ENCODE data around the gene CTNNBIP1. TPM values are rescaled to one million over a fixed set of nuclear protein-coding genes. Genes with fewer than 3 reads are reported as not detected.

Gene CTNNBIP1
- total and polyA plus RNA-seq, 2 experiments from 2014 or later: 80.1 to 122 TPM

GRCh38 chr1:9860887-9861286 is 49.2 kb downstream of the CTNNBIP1 start:
- TF ChIP-seq, protein P1, sequence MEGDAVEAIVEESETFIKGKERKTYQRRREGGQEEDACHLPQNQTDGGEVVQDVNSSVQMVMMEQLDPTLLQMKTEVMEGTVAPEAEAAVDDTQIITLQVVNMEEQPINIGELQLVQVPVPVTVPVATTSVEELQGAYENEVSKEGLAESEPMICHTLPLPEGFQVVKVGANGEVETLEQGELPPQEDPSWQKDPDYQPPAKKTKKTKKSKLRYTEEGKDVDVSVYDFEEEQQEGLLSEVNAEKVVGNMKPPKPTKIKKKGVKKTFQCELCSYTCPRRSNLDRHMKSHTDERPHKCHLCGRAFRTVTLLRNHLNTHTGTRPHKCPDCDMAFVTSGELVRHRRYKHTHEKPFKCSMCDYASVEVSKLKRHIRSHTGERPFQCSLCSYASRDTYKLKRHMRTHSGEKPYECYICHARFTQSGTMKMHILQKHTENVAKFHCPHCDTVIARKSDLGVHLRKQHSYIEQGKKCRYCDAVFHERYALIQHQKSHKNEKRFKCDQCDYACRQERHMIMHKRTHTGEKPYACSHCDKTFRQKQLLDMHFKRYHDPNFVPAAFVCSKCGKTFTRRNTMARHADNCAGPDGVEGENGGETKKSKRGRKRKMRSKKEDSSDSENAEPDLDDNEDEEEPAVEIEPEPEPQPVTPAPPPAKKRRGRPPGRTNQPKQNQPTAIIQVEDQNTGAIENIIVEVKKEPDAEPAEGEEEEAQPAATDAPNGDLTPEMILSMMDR (IDR thresholded peaks at IDR 0.05; ENCODE audit: low read depth, low read length): no peak
- no peak for DNase-seq (ENCODE audit: low read depth in 1 of 2, low spot score in 1 of 2)
- no peaks in the 10 kb centered on the region for H3K9me3 ChIP-seq (ENCODE audit: low read depth)

DNA sequence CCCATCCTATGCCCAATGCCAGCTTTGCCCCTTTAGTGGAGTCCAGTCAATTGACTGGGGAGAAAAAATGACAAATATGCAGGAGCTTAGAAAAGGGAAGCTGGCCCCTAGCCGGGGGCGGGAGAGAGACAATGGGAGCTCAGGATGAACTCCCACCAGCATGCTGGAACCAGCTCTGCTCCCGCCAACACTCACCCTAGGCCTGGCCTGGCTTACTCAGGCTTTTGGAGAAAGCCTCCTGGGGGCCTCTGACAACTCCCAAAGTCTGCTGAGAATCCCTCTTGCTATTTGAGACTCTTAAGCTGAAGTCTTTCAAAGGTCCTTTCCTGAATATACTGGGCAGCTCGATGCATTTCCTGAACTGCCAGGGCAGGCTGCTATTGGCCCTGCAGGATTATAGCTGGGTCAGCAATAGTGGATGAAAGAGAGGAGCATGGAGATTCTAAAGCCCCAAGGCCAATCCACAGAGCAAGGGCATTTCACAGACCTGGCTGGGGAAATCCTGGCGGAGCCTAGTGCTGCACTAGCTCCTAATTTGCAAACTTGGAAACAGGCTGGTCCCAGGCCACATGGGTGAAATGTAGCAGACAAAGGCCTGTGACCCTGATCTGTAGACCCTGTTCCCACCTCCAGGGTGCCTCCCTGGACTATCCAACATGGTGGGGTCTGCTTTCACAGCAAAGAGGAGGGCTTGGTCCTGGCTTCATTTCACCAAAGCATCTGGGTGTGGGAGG is 50.6 kb downstream of the CTNNBIP1 start:
- H3K9me3 ChIP-seq (ENCODE audit: low read depth): no peaks in the 10 kb centered on the region
- H3K36me3 ChIP-seq: no peaks in the 10 kb centered on the region
- H3K27me3 ChIP-seq: no peaks in the 10 kb centered on the region
- DNase-seq (ENCODE audit: low read depth in 1 of 2, low spot score in 1 of 2): peak in 1 of 2 donors; percentile 26
- H3K27ac ChIP-seq: no peak overlapping the region
- TF ChIP-seq, protein P1 (IDR thresholded peaks at IDR 0.05; ENCODE audit: low read depth, low read length): no peak
- no peaks in the 10 kb centered on the region for H3K4me1 ChIP-seq (ENCODE audit: low read depth)
- no peak overlapping the region for H3K4me3 ChIP-seq

More at GRCh38 chr1:9860887-9861286, 49.2 kb downstream of the CTNNBIP1 start:
- H3K4me1 ChIP-seq (ENCODE audit: low read depth): no peaks in the 10 kb centered on the region
- no peak overlapping the region for H3K27ac ChIP-seq
- H3K36me3 ChIP-seq: no peaks in the 10 kb centered on the region
- no peaks in the 10 kb centered on the region for H3K27me3 ChIP-seq
- no peak overlapping the region for H3K4me3 ChIP-seq

DNA sequence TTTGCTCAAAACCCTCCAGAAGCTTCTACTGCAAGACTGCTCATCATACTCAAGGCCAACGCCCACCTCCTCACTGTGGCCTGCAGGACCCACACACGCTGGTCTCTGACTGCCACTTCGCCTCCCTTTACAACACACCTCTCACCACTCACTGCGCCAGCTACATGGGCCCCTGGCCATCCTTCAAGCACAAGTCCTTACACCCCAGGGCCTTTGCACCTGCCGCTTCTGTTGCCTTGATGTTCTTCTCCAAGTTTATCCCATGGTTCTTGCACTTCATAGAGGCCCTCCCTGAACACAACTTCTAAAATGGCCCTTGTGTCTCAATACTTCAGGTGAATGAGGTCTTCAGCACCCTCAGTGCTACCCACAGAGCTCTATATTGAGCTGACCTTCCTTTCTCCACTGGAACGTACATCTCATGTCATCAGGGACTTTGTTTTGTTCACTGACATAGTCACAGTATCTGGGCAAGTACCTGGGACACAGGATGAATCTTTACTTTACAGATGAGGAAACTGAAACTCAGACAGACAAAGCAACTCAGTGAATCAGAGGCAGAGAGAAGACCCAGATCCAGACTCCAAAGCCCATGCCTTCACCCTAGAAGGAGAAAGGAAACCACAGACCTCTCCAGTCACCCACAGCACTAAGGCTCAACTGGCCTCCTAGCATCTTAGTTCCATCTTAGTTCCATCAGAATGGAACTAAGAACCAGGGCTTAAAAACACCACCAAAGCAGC is 51.6 kb downstream of the CTNNBIP1 start:
- Histone ChIP-seq H3K36me3 (no peaks in the 10 kb centered on the region), H3K9me3 (ENCODE audit: low read depth) (no peaks in the 10 kb centered on the region), H3K4me3 (no peak overlapping the region), H3K4me1 (ENCODE audit: low read depth) (no peaks in the 10 kb centered on the region), H3K27ac (no peak overlapping the region), H3K27me3 (no peaks in the 10 kb centered on the region)
- no peak for DNase-seq (ENCODE audit: low read depth in 1 of 2, low spot score in 1 of 2)
- TF ChIP-seq, protein P1 (IDR thresholded peaks at IDR 0.05; ENCODE audit: low read depth, low read length): no peak

DNA sequence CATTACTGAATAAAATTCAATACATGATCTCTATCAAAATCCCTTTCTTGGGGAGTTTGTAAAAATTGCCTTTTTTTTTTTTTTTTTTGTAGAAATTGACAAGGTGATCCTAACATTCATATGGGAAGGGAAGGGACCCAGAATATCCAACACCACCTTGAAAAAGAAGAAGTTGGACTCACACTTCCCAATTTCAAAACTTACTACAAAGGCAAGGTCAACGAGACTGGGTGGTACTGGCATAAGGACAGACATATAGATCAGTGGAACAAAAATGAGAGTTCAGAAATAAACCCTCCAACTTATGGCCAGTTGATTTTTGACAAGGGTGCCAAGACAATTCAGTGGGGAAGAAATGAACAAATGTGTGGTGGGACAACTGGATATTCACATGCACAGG is 54.9 kb downstream of the CTNNBIP1 start:
- DNase-seq (ENCODE audit: low read depth in 1 of 2, low spot score in 1 of 2): no peak

GRCh38 chr1:9853249-9853595 is 56.8 kb downstream of the CTNNBIP1 start:
- Histone ChIP-seq H3K27ac (no peak overlapping the region), H3K9me3 (ENCODE audit: low read depth) (no peaks in the 10 kb centered on the region), H3K4me1 (ENCODE audit: low read depth) (no peaks in the 10 kb centered on the region), H3K36me3 (no peaks in the 10 kb centered on the region), H3K27me3 (no peaks in the 10 kb centered on the region), H3K4me3 (no peak overlapping the region)
- DNase-seq (ENCODE audit: low read depth in 1 of 2, low spot score in 1 of 2): no peak
- TF ChIP-seq, protein P1 (IDR thresholded peaks at IDR 0.05; ENCODE audit: low read depth, low read length): no peak

More for the DNA sequence above, 54.9 kb downstream of the CTNNBIP1 start:
- no peaks in the 10 kb centered on the region for H3K4me1 ChIP-seq (ENCODE audit: low read depth)
- H3K27me3 ChIP-seq: no peaks in the 10 kb centered on the region
- no peaks in the 10 kb centered on the region for H3K36me3 ChIP-seq
- no peak overlapping the region for H3K27ac ChIP-seq
- TF ChIP-seq, protein P1 (IDR thresholded peaks at IDR 0.05; ENCODE audit: low read depth, low read length): no peak
- no peak overlapping the region for H3K4me3 ChIP-seq
- no peaks in the 10 kb centered on the region for H3K9me3 ChIP-seq (ENCODE audit: low read depth)

All from cardiac muscle cell (in vitro differentiated cells and primary cell).